Measurements from ENCODE around the gene ADCY2.

GRCh38 chr5:7869474-7870136, 473.7 kb downstream of the ADCY2 start:
- no peak for TF ChIP-seq CTCF (IDR thresholded peaks at IDR 0.05)
- TF ChIP-seq POLR2A (IDR thresholded peaks at IDR 0.05), result no peak

Data from right lobe of liver (tissue), 4 donors.